Left ventricle myocardium inferior (tissue), 1 donor: ENCODE results near the gene ADAD2. TPM values are rescaled to one million over a fixed set of nuclear protein-coding genes. Genes with fewer than 3 reads are reported as not detected.

Source experiments
- DNase-seq: peaks from one replicate; pipeline ENCODE4 v3.0.0-alpha.2; 2020
- H3K27ac ChIP-seq: fragments of 200-600 bp; replicated peaks from 2 replicates; pipeline ENCODE4 v1.8.0; 2021
- H3K27me3 ChIP-seq: fragments of 200-600 bp; 2 replicates; pipeline ENCODE4 v1.8.0; 2021; ENCODE audit warnings: low read depth
- H3K36me3 ChIP-seq: fragments of 200-600 bp; 2 replicates; pipeline ENCODE4 v1.8.0; 2021
- H3K4me1 ChIP-seq: fragments of 200-600 bp; 2 replicates; pipeline ENCODE4 v1.8.0; 2021
- H3K4me3 ChIP-seq: fragments of 200-600 bp; 2 replicates; pipeline ENCODE4 v1.8.0; 2021; ENCODE audit warnings: mild to moderate bottlenecking, moderate library complexity
- H3K9me3 ChIP-seq: fragments of 200-600 bp; replicated peaks from 2 replicates; pipeline ENCODE4 v1.8.0; 2021
- intact Hi-C: fragments of 100-400 bp; cut with micrococcal nuclease; formaldehyde crosslinking; loops from one replicate; pipeline ENCODE4 v1.11.0; 2022
- total RNA-seq: library from RNA; stranded (reverse); fragmentation: NEBNext Ultra II Directional; extraction: Animal tissue kit (Norgen Biotek cat#: 25700); gene quantifications from one replicate; pipeline ENCODE4 v1.2.1, GENCODE V29; 2021
- TF ChIP-seq, protein P1 (sequence below): fragments of 200-600 bp; IDR thresholded peaks from 2 replicates; pipeline ENCODE4 v1.8.0; 2021; ENCODE audit warnings: antibody characterized with exemption, mild to moderate bottlenecking, borderline replicate concordance
- donor health status: DM: no; HTN: yes; CAD: no; lungs with severe emphysema.

ADAD2 gene
- total RNA-seq, 1 donor from 2014 or later: 0.52 TPM

DNA sequence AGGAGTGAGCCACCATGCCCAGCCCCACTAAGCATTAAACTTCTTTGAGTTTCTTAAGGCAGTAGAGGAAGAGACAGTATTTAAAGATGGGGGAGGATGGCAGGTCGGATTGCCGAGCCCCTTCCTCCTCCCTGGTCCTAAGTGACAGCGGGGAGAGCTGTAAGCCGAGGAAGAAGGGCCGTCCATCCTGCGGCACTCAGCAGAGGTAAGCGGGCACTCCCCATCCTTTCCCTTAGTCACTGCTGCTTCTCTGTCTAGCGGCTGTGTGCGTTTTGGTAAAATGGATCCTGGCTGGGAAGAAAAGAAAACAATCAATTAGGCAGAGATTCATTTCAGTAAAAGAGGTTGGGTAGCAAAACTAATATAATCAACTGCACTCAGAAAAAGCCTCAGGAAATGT, 31.9 kb upstream of the ADAD2 start:
- H3K4me3 ChIP-seq: no peak overlapping the region
- intact Hi-C loops: no loop called here

DNA sequence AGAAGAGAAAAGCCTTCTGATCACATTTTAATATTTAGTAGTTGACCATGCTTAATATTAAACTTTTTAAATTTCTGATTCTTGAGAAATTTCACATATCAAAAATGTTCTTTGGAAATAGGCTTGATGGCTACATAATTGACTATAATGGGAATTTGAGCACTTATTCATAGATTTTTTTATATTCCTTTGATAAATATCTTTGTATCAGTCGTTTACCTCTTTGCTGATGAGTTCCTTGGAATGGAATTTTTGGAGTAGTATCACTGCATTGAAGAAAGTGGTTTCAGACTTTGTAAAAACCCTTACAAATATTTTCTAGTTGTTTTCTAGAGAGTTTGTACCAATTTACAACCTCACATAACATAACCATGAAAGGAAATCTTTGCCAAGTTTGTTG, 31.2 kb upstream of the ADAD2 start:
- Histone ChIP-seq H3K27me3 (peaks cover 25% of the 10 kb centered on the region), H3K36me3 (no peaks in the 10 kb centered on the region), H3K4me3 (no peak overlapping the region), H3K4me1 (no peaks in the 10 kb centered on the region), H3K27ac (no peak overlapping the region), H3K9me3 (no peaks in the 10 kb centered on the region)
- intact Hi-C loops: no loop called here
- TF ChIP-seq, protein P1, sequence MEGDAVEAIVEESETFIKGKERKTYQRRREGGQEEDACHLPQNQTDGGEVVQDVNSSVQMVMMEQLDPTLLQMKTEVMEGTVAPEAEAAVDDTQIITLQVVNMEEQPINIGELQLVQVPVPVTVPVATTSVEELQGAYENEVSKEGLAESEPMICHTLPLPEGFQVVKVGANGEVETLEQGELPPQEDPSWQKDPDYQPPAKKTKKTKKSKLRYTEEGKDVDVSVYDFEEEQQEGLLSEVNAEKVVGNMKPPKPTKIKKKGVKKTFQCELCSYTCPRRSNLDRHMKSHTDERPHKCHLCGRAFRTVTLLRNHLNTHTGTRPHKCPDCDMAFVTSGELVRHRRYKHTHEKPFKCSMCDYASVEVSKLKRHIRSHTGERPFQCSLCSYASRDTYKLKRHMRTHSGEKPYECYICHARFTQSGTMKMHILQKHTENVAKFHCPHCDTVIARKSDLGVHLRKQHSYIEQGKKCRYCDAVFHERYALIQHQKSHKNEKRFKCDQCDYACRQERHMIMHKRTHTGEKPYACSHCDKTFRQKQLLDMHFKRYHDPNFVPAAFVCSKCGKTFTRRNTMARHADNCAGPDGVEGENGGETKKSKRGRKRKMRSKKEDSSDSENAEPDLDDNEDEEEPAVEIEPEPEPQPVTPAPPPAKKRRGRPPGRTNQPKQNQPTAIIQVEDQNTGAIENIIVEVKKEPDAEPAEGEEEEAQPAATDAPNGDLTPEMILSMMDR: no peak
- no peak for DNase-seq

More for the DNA sequence above, 31.9 kb upstream of the ADAD2 start:
- H3K4me1 ChIP-seq: no peaks in the 10 kb centered on the region
- TF ChIP-seq, protein P1: no peak
- peaks cover 25% of the 10 kb centered on the region for H3K27me3 ChIP-seq
- H3K36me3 ChIP-seq: no peaks in the 10 kb centered on the region
- no peak overlapping the region for H3K27ac ChIP-seq
- no peak for DNase-seq
- no peaks in the 10 kb centered on the region for H3K9me3 ChIP-seq

DNA sequence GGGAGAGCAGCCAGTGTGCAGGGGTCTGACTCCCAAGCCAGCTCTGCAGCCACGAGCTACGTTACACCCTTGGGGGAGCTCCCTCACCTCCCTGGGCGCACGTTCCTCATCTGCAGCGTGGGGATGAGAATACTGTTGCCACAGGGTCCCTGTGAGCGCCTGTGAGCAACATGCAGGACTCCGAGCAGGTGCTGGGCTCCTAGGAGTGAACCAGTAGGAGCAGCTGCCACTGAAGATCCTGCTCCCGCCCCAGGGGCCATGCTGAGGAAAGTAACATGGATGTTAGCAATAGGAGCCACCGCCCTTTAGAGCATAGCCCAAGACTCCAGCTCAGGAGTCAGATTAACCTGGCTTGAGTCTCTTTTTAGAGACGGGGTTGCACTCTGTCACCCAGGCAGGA, 29.9 kb upstream of the ADAD2 start:
- H3K4me3 ChIP-seq: no peak overlapping the region
- no peaks in the 10 kb centered on the region for H3K4me1 ChIP-seq
- H3K27me3 ChIP-seq: peaks cover 20% of the 10 kb centered on the region
- H3K27ac ChIP-seq: no peak overlapping the region
- intact Hi-C loops: no loop called here
- H3K9me3 ChIP-seq: no peaks in the 10 kb centered on the region
- H3K36me3 ChIP-seq: no peaks in the 10 kb centered on the region
- no peak for DNase-seq
- TF ChIP-seq, protein P1: no peak

DNA sequence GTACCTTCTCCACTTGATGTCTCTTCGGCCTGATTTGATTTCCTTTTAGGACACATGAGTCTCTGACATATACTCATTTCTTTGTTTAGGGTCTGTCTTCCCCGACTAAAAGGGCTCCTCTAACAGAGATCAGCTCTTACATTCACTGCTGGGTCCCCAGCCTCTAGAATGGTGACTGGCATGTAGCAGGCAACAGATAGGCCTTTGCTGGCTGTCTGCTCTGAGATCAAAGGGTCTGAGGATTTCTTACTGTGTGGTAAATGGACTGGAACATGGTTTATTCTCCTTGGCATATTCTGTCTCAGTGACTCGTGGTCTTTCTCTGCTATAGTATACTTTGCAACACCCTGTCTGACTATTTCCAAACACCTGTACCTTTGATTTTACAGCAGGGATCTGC, 29.2 kb upstream of the ADAD2 start:
- DNase-seq: no peak
- Histone ChIP-seq H3K27ac (no peak overlapping the region), H3K4me1 (no peaks in the 10 kb centered on the region), H3K27me3 (peaks cover 24% of the 10 kb centered on the region), H3K36me3 (no peaks in the 10 kb centered on the region), H3K4me3 (no peak overlapping the region), H3K9me3 (no peaks in the 10 kb centered on the region)
- intact Hi-C loops: no loop called here
- TF ChIP-seq, protein P1: no peak

DNA sequence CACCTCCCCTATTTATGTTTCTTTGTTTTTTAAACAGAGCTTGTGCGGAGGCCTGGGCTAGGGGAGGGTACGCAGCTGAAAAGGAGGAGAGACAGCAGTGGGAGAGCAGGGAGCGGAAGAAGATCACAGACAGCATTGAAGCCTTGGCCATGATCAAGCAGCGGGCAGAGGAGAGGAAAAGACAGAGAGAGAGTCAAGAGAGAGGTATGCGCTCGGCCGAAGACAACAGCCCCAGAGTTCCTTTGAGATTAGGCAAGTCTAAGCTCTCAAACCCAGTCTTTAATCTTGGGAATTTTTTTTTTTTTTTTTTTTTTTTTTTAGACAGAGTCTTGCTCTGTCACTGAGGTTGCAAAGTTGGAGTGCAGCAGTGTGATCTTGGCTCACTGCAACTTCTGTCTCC, 25.2 kb upstream of the ADAD2 start:
- Histone ChIP-seq H3K4me1 (no peaks in the 10 kb centered on the region), H3K9me3 (no peaks in the 10 kb centered on the region), H3K27ac (no peak overlapping the region), H3K4me3 (no peak overlapping the region), H3K36me3 (no peaks in the 10 kb centered on the region), H3K27me3 (peaks cover 22% of the 10 kb centered on the region)
- intact Hi-C loops: no loop called here
- no peak for DNase-seq
- TF ChIP-seq, protein P1: no peak
